ENCODE data around the gene AGAP1. TPM values are rescaled to one million over a fixed set of nuclear protein-coding genes. Genes with fewer than 3 reads are reported as not detected.

AGAP1 gene
- total and polyA plus RNA-seq, 4 donors = 2.0 to 8.5 (median 5.4) TPM

GRCh38 chr2:235904585-235904931, 410.7 kb downstream of the AGAP1 start:
- no peak overlapping the region for H3K9ac ChIP-seq (ENCODE audit: low read depth in 1 of 2, low read length in 2 of 2)
- H3K27ac ChIP-seq (ENCODE audit: low read depth in 1 of 2, low read length in 2 of 2) = no peak overlapping the region
- TF ChIP-seq REST (IDR thresholded peaks at IDR 0.05) (no peak), HNF4G (IDR thresholded peaks at IDR 0.05) (no peak), CTCF (IDR thresholded peaks at IDR 0.05; ENCODE audit: low read depth, low read length, missing input control) (no peak), JUND (IDR thresholded peaks at IDR 0.05) (no peak)
- H3K9me3 ChIP-seq (ENCODE audit: control insufficient read depth in 4 of 4, low read length in 3 of 4) = no peaks in the 10 kb centered on the region
- H3K36me3 ChIP-seq (ENCODE audit: control insufficient read depth in 4 of 4, insufficient read depth in 3 of 4, low read depth in 1 of 4, low read length in 3 of 4) = peaks cover 0 to 3% (median 0%) of the 10 kb centered on the region in 4 donors
- H3K4me3 ChIP-seq (ENCODE audit: low read depth in 1 of 3, low read length in 3 of 3) = no peak overlapping the region
- DNase-seq (ENCODE audit: low spot score) = no peak
- WGBS = 79% methylated on average over 6 of the region's 6 CpGs
- H3K27me3 ChIP-seq (ENCODE audit: control insufficient read depth in 4 of 4, insufficient read depth in 4 of 4, low read length in 3 of 4) = no peaks in the 10 kb centered on the region
- H3K4me1 ChIP-seq (ENCODE audit: control insufficient read depth in 4 of 4, insufficient read depth in 4 of 4, low read length in 3 of 4) = no peaks in the 10 kb centered on the region

- no peak for DNase-seq (ENCODE audit: low spot score)
- WGBS = 87% methylated on average over 6 of the region's 6 CpGs
- Histone ChIP-seq H3K9ac (ENCODE audit: low read depth in 1 of 2, low read length in 2 of 2) (no peak overlapping the region), H3K36me3 (ENCODE audit: control insufficient read depth in 4 of 4, insufficient read depth in 3 of 4, low read depth in 1 of 4, low read length in 3 of 4) (peaks cover 0 to 3% (median 0%) of the 10 kb centered on the region in 4 donors), H3K4me3 (ENCODE audit: low read depth in 1 of 3, low read length in 3 of 3) (no peak overlapping the region), H3K4me1 (ENCODE audit: control insufficient read depth in 4 of 4, insufficient read depth in 4 of 4, low read length in 3 of 4) (no peaks in the 10 kb centered on the region), H3K27me3 (ENCODE audit: control insufficient read depth in 4 of 4, insufficient read depth in 4 of 4, low read length in 3 of 4) (no peaks in the 10 kb centered on the region), H3K27ac (ENCODE audit: low read depth in 1 of 2, low read length in 2 of 2) (no peak overlapping the region), H3K9me3 (ENCODE audit: control insufficient read depth in 4 of 4, low read length in 3 of 4) (no peaks in the 10 kb centered on the region)
- no peak for TF ChIP-seq RXRA (IDR thresholded peaks at IDR 0.05)
- no peak for TF ChIP-seq FOXA1 (IDR thresholded peaks at IDR 0.05)
- no peak for TF ChIP-seq SP1 (IDR thresholded peaks at IDR 0.05)
- no peak for TF ChIP-seq HNF4A (conservative IDR thresholded peaks at IDR 0.05)
- no peak for TF ChIP-seq HNF4G (IDR thresholded peaks at IDR 0.05)
- TF ChIP-seq REST (IDR thresholded peaks at IDR 0.05) = no peak
- no peak for TF ChIP-seq TAF1 (conservative IDR thresholded peaks at IDR 0.05)
- TF ChIP-seq JUND (IDR thresholded peaks at IDR 0.05) = no peak
- no peak for TF ChIP-seq CTCF (IDR thresholded peaks at IDR 0.05; ENCODE audit: low read depth, low read length, missing input control)
- TF ChIP-seq NR2F2 (IDR thresholded peaks at IDR 0.05) = no peak
- no peak for TF ChIP-seq ZBTB33 (IDR thresholded peaks at IDR 0.05)
- no peak for TF ChIP-seq YY1 (IDR thresholded peaks at IDR 0.05)
- TF ChIP-seq RAD21 (IDR thresholded peaks at IDR 0.05) = no peak
- TF ChIP-seq FOXA2 (IDR thresholded peaks at IDR 0.05) = no peak
- no peak for TF ChIP-seq EGR1 (IDR thresholded peaks at IDR 0.05; ENCODE audit: low read depth in 2 of 2)
Measured at GRCh38 chr2:235908826-235909225, 415.0 kb downstream of the AGAP1 start.

All from liver (tissue), 9 donors.